GM18520 (cell line): ENCODE results near the gene NEBL.

ENCODE experiments used
- ATAC-seq: cut with Tn5 transposase; IDR thresholded peaks from one replicate; pipeline ENCODE4 v1.9.1; 2021; ENCODE audit not compliant: unreplicated experiment

The NEBL gene

DNA sequence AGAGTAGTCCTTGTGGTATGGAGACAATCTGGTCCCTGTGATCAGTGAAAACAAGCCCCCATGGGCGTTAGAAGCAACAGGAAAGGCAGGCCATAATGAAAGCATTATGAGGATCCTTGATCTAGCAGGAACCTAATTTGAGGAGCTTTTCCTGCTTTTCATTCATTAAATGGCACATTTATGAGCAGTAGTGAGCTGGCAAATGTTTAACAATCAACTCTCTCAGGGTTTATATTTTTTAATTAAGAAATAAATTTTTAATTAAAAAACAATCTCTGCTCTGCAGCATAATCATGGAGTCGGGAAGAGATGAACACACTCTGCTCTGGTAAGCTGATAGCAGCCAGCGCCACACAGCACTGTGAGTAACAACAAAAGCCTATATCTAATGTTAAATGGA, 11.3 kb upstream of the NEBL start:
- no peak for ATAC-seq

DNA sequence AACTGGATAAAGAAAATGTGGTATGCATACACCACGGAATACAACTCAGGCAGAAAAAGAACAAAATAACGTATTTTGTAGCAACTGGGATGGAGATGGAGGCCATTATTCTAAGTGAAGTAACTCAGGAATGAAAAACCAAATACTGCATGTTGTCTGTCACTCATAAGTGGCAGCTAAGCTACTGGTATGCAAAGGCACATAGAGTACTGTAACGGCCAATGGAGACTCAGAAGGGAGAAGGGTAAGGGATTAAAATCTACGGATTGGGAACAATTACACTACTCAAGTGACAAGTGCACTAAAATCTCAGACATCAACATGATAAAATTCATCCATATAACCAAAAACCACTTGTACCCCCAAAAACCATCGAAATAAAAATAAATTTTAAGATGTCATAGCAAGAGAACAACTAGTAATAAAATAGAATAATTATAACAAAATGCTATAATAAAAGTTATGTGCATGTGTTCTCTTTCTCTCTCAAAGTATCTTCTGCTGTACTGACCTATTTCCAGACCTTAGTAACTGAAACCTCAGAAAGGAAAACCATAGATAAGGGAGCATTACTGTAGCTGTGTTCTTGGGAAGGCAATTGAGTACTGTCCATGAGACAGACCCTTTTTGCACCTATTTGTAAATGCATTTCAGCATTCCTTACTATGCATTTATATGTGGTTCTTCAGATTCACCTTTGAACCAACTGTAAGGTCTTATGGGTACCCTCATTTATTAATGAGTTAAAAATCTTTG, 6.7 kb upstream of the NEBL start:
- no peak for ATAC-seq

- no peak for ATAC-seq
Observed at GRCh38 chr10:20901110-20901509, 4.0 kb upstream of the NEBL start.

GRCh38 chr10:20898866-20899535, 1.9 kb upstream of the NEBL start:
- no peak for ATAC-seq

GRCh38 chr10:20893297-20893696, 3.8 kb downstream of the NEBL start:
- no peak for ATAC-seq

DNA sequence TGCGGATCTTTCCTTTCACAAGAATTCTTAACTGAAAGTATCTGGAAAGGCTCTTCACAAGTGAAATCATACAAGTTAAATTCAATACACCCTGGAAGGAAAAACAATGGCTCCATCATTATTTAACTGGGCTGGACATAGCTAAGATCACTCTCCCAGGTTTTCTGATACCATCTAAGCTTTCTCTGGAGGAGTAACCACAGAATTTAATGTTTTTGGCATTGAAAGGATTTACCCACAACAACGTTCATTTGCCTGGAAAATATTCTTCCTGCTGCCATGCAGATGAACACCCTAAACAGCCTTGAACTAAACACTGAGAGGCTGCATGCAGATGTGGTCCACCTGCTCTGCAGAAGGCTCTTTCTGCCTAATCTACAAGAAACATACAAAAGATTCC, 4.3 kb downstream of the NEBL start:
- ATAC-seq, result no peak

- no peak for ATAC-seq
Observed at GRCh38 chr10:20892011-20892585, 5.0 kb downstream of the NEBL start.

DNA sequence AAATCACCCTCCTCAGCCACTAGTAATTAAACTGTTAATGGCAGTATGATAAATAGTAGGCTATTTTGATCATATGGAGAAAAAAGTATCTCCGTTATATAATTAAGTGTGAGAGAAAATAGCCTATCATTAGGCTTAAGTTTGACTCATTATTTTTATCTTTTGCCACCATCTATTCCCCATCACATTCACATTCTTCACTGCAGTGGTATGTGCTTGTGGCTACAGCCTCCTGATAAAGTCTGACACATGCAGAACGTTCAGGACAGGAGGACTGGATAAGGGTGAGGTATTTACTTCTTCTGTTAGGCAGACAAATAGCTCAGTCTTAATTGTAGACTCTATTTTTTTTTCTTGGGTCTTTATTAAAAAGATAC, 5.8 kb downstream of the NEBL start:
- ATAC-seq, result no peak

DNA sequence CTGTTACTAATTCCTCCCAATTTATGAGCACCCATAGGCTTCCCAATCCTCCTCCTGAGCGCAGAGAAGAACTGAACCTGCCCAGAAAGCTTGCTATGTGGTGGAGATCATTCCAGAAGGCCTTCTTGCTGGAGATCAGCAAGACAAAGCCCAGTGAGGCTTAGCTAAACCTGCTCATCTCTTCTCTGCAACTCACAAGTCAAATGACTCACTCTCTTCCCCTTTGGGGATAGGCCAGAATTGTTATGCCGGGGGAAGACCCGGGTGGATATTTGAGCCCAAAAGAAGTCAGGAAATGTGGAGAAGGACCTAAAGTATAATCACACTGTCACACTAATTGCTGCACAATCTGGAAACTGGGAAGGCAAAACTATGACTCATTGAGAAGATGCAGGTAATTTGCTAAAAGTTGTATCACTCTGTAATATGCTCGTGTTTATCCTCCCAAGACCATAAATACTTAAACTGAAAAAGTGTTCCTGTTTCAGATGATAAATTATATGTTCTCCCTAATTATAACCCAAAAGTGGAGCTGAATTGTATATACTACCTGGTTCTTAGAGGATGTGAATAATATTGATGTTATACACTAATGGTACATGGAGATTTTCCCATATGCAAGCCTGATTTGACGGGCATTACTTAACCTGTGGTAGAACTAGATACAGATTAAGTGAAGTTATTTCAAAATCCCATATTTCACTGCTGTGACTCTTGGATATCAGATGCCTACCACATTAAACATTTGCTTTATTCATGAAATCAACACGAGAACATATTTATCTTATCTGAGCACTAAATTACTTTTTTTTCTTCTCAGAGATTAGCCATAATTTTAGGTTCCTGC, 6.4 kb downstream of the NEBL start:
- no peak for ATAC-seq

DNA sequence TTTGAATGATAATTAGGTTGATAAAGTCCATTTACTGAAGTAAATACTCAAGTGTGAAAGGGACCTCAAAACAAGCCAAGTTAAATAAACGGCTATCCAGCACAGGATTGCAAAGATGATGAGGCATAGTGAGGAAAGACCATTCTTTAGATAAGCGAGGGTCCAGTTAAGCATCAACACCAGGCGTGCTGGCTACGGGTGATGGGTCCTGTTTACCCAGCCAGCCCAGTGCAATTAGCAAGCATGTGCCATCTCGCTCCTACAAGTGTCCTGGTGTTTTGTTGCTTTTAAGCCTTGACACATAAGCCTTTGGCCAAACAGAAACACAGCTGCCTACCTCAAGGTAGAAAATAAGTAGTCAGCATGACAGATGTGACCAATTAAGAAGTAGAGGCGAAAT, 7.1 kb downstream of the NEBL start:
- no peak for ATAC-seq

- no peak for ATAC-seq
Observed at GRCh38 chr10:20888620-20889330, 8.3 kb downstream of the NEBL start.

GRCh38 chr10:20887706-20888555, 9.2 kb downstream of the NEBL start:
- no peak for ATAC-seq

DNA sequence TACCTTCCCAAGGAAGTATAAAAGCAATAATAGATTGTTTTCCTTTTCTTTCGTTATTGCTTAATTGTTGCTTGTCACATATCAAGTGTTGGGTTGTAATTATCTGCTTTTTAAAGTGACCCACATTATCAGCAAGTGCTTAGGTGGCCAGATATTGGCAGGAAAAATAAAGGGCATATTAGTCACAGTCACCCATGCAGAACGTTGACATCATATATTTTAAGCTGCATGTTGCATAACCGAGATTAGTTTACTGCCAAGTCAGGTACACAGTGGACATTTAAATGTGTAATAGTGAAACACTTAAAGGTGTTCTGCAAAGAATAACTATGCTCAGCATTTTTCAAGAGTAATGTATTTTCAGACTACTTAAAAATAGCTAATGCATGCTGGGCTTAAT, 11.4 kb downstream of the NEBL start:
- no peak for ATAC-seq

DNA sequence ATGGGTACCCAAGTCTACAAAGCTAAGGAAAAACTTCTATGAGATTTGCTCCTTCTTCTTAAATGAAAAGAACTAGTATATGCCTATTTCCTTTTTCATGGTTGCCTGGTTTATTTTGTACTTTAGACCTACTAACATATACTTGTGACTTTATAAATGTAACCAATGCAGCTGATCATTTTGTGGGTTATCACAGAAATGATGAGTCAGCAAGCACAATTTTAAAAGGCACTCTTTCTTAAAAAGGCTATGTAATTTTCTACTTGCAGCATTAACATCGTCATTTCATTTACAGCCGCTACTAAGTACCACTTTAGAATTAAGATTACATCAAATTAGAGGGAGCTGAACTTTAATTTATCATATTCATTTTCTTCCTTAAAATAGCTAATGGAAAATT, 13.6 kb downstream of the NEBL start:
- no peak for ATAC-seq

- no peak for ATAC-seq
Observed at GRCh38 chr10:20882091-20882490, 15.0 kb downstream of the NEBL start.

DNA sequence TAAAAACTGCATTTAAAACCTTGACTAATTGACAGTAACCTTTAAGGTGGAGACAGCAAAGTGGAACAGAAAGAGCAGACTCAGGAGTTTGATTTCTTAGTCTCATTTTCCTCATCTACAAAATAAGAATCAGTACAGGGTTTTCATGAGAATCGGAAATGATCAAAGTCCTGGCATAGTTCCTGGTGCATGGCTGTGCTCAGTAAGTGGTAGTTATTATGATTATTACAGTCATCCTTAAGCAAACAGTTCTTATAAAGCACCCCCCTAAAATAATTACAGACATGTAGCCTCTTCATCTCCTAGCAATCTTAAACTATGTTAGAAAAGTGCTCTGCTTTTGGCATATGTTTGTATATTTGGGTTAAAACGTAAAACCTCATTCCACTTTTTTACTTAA, 18.0 kb downstream of the NEBL start:
- ATAC-seq, result no peak

GRCh38 chr10:20877986-20878983, 18.8 kb downstream of the NEBL start:
- ATAC-seq, result no peak

DNA sequence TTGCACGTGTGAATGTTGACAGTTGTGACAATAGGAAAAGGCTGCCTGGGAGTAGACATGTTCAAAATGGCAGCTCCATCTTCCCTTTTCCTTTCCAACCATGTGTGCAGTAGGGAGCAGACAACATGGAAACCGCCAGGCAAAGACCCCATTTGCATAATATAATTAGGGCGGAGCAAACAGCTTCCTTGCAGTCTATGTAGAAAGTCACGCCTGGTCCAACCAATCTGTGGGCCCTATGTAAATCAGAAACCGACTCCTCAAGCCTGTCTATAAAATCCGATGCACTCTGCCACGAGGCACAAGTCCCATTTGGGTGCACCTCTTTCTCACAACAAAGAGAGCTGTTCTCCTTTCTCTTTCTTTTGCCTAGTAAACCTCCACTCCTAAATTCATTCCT, 19.6 kb downstream of the NEBL start:
- no peak for ATAC-seq

DNA sequence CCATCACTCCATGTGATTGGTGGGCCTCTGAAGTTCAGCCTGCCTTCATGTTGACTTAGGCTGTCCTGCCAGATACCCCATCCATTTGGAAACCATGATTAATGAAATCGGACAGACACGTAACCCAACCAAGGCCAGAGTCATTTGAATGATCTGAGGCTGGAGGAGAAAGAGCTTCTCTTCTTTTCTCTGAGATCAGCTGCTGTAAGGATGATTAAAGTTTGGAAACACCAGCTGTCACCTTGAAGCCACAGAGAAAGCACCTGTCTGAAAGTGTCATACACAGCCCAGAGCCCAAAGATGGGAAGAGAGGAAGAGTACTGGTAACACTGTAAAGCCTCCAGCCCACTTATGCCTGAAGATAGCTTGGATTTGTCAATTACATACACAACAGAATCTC, 22.9 kb downstream of the NEBL start:
- no peak for ATAC-seq
